SU-DHL-6 (cell line): ENCODE data around the gene CCDC86.

Source experiments
- CTCF ChIP-seq: fragments of 200-600 bp; sonication (generic); IDR thresholded peaks from one replicate; pipeline ENCODE4 v1.5.1; 2017; ENCODE audit warnings: antibody characterized with exemption, mild to moderate bottlenecking, low read length, moderate library complexity; ENCODE audit not compliant: insufficient read depth, poor library complexity, severe bottlenecking
- EZH2phosphoT487 ChIP-seq: fragments of 200-600 bp; sonication (generic), shearing (Covaris generic); conservative IDR thresholded peaks from 2 replicates; pipeline ENCODE4 v1.6.1; 2018; ENCODE audit warnings: mild to moderate bottlenecking, antibody characterized with exemption, low read length, moderate library complexity, mixed read lengths

- TF ChIP-seq CTCF (no peak), EZH2phosphoT487 (no peak)
Measured at GRCh38 chr11:60875366-60876167, 33.7 kb downstream of the CCDC86 start.
